Stimulated activated memory B cell treated with anti-CD40 and anti-IgM and Interleukin-4, amounts not matched to agents 10 μg/mL and 1 μg/mL and 100 μg/mL, for 72 hours (primary cell): Measurements from ENCODE around the gene REXO4.

Experiments
- ATAC-seq: fragments of 150-1000 bp; cut with Tn5 transposase; 2 replicates; pipeline ENCODE4 v1.10.0; 2021
- H3K27ac Mint-ChIP-seq: one replicate; pipeline ENCODE4 v1.8.0; 2022; ENCODE audit warnings: mild to moderate bottlenecking, mixed read lengths
- H3K27me3 Mint-ChIP-seq: one replicate; pipeline ENCODE4 v1.8.0; 2022; ENCODE audit warnings: mixed read lengths
- H3K36me3 Mint-ChIP-seq: one replicate; pipeline ENCODE4 v1.8.0; 2022; ENCODE audit warnings: mixed read lengths
- H3K4me1 Mint-ChIP-seq: one replicate; pipeline ENCODE4 v1.8.0; 2022; ENCODE audit warnings: mixed read lengths
- H3K4me3 Mint-ChIP-seq: one replicate; pipeline ENCODE4 v1.8.0; 2022; ENCODE audit warnings: mild to moderate bottlenecking, moderate library complexity, mixed read lengths
- H3K9me3 Mint-ChIP-seq: one replicate; pipeline ENCODE4 v1.8.0; 2022; ENCODE audit warnings: mixed read lengths

The REXO4 gene

DNA sequence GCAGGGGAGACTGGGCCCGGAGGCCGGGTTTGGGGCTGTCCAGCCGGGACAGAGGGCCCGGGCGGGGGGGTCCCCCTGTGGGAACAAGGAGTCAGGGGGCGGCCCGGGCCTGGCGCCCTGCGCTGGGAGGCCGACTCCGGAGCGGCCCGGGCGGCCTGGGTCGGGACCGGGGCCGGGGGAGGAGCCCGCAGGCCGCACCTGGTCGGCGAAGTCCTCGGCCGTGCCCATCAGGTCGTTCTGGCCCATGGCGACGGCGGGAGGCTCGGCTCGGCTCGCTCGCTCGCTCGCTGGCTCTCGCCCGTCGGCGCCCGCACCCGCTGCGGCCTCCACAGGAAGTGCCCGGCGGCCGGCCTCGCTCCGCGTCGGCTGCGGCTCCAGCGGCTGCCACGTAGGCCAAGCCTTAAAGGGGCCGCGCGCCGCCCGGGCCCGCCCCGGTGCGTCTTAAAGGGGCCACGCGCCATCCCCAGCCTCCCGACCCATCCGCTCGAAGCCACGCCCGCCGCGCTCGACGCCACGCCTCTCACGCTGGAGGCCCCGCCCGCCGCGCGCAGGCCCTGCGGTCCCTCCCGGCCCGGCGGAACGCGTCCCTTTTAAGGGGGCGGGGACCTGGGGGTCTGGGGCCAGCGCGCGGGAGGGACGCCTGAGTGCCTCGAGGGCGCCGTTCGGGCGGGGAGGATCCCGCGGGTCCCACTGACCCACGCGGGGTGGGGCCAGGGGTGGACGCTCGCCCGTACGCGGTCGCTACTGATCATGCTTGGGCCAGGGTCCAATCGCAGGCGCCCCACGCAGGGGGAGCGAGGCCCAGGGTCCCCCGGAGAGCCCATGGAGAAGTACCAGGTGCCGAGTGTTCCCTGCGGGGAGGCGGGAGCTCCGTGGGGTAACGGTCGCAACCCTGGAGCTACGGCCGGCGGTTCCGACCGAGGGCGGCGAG lies 41.8 kb downstream of the REXO4 start, which contains the start of the genes STKLD1 and SURF4:
STKLD1 (plus strand) TSS at position 643 of the 931 bp plus-strand sequence; CDS start at position 751, 108 bp downstream.
SURF4 (minus strand) TSS at position 337 of the 931 bp plus-strand sequence; CDS start at position 246, 91 bp downstream.
- ATAC-seq: peak; percentile 98
- peak within 1 kb of the TSS; percentile 87 for H3K4me3 Mint-ChIP-seq
- H3K27ac Mint-ChIP-seq: peak within 1 kb of the TSS; percentile 82
- peaks cover 41% of the 10 kb centered on the region for H3K4me1 Mint-ChIP-seq
- peaks cover under 1% of the 10 kb centered on the region for H3K36me3 Mint-ChIP-seq
- no peaks in the 10 kb centered on the region for H3K9me3 Mint-ChIP-seq
- no peaks in the 10 kb centered on the region for H3K27me3 Mint-ChIP-seq

DNA sequence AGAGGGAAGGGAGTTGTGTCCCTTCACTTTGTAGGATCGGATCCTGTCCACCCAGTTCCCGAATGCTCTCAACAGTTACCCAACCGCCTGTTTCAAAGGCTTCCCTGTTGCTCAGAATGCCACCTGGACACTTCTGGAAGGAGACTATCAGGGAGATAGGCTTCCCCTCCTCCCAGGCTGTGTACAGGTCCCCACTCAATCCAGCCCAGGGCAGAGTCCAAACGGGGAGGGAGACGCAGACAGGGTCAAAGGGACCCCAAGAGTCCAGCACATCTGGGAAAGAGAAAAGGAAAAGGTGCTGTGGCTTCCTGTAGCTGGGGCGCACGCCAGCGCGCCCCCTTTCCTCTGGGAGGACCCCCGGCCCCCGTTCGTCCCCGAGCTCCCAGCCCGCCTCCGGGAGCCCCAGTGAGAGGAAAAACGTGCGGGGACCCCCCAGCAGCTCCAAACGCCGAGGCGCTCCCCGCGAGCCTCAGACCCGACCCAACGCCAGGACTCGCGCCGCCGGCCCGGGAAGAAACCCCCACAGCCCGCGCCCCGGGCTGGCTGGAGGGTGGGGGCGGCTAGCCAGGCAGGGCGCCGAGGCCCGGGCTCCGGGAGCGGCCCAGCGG lies 42.6 kb downstream of the REXO4 start:
- Mint-ChIP-seq H3K36me3 (peaks cover 8% of the 10 kb centered on the region), H3K27me3 (no peaks in the 10 kb centered on the region), H3K27ac (peak overlapping the region; percentile 82), H3K4me3 (peak overlapping the region; percentile 87), H3K9me3 (no peaks in the 10 kb centered on the region), H3K4me1 (peaks cover 49% of the 10 kb centered on the region)
- peak; percentile 1 for ATAC-seq

DNA sequence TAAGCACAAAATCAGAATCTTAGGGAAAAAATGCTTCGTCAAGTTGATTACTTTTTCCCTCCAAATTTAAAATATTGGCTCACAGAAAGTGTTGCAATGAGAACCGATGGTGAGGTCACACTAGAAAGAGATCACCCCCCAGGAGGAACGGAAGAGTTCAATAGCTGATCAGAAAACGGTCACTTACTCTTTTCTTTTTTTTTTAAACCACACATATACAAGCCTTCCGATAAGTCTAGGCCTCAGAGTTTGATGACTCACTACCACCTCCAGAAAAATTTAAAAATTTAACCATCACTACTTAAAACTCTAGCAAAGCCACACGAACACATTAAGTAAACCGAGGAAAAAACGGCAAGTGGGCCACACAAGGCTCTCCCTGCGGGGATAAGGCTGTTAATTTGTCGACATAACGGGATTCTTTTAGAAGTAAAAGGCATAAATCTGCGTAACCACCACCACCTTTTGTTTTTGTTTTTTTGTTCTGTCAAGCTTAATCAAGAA lies 43.1 kb downstream of the REXO4 start:
- H3K27ac Mint-ChIP-seq: peak overlapping the region; percentile 82
- H3K9me3 Mint-ChIP-seq: no peaks in the 10 kb centered on the region
- no peak for ATAC-seq
- peak overlapping the region; percentile 87 for H3K4me3 Mint-ChIP-seq
- no peaks in the 10 kb centered on the region for H3K27me3 Mint-ChIP-seq
- H3K4me1 Mint-ChIP-seq: peaks cover 54% of the 10 kb centered on the region
- H3K36me3 Mint-ChIP-seq: peaks cover 13% of the 10 kb centered on the region

DNA sequence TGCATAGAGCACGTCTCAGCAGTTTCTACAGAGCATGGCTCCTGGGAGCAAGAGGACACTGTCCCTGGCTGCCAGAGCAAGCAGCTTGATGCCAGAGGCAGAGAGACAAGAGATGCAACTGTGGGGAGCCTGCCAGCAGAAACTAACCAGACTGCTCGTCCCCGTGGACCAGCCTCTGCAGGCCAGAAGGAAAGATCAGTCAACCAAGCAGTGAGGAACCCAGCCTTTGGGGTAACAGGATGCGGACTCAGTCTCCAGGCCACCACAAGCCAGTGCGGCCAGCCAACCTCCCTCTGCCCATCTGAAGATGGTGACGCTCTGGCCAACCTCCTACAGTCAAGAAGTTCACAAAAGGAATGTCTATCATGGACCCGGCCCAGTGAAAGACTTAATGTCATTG lies 45.7 kb downstream of the REXO4 start:
- H3K27me3 Mint-ChIP-seq: no peaks in the 10 kb centered on the region
- H3K9me3 Mint-ChIP-seq: no peaks in the 10 kb centered on the region
- no peak overlapping the region for H3K4me3 Mint-ChIP-seq
- H3K36me3 Mint-ChIP-seq: peaks cover 26% of the 10 kb centered on the region
- no peak for ATAC-seq
- peaks cover 70% of the 10 kb centered on the region for H3K4me1 Mint-ChIP-seq
- H3K27ac Mint-ChIP-seq: peak overlapping the region; percentile 59

DNA sequence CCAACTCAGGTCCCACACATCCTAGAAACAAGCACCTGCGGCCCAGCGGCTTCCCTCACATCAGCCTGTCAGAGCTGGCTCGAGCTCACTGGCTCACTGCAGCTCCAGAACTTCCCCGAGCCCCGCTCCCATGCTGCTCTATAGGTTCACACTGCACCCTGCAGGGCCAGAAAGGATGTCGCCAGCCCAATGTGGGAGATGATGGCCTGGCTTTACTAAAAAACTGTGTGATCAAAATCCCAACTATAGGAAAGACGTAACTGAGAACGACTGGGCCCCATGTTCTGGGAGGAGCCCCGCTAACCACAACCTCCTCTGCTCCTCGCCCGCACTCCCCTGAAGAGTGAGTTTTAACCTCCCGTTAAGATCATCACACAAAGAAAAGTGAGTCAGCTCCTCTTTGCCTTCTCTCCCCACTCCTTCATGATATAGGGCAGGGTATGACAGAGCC lies 46.5 kb downstream of the REXO4 start:
- H3K4me1 Mint-ChIP-seq: peaks cover 70% of the 10 kb centered on the region

DNA sequence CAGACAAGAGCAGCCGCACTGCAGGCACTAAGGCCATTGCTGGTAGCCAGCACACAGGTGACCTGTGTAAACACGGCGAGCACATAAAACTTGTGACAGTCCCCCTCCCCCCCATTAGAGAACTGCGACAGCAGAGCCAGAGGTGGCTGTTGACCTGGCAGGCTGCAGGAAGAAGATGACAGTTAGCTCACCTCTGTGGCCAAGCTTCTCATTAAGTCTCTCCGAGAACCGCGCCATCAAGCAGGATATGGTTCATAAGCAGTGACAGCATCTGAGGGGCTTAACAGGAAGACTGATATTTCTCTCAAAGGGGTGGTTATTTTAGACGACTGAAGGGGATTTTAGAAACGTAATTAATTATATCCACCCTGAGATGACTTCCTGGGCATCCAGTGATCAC lies 47.1 kb downstream of the REXO4 start:
- Mint-ChIP-seq H3K4me1 (peaks cover 70% of the 10 kb centered on the region), H3K9me3 (no peaks in the 10 kb centered on the region), H3K4me3 (peak overlapping the region; percentile 42), H3K36me3 (peaks cover 34% of the 10 kb centered on the region), H3K27me3 (no peaks in the 10 kb centered on the region), H3K27ac (peak overlapping the region; percentile 59)
- ATAC-seq: no peak

More for the DNA sequence above, 46.5 kb downstream of the REXO4 start:
- Mint-ChIP-seq H3K27ac (peak overlapping the region; percentile 59), H3K27me3 (no peaks in the 10 kb centered on the region), H3K9me3 (no peaks in the 10 kb centered on the region), H3K36me3 (peaks cover 28% of the 10 kb centered on the region), H3K4me3 (peak overlapping the region; percentile 42)
- no peak for ATAC-seq

DNA sequence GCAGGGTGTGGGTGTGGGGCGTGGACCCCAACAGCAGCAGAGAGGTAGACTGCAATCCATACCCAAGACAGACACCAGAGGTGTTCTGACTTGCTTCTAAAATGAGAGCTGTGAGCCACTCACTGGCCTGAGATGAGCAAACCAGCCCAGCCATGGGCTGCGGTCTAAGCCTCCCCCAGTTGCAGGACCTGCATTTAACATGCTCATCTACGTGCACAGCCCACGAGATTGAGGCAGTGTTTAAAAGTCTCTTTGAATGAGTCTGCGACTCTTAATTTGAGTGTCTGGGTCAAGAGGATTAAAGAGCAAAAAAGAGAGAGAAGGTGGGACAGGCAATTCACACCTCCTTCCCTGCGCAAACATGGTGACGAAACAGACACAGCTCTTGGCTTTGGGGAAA lies 47.9 kb downstream of the REXO4 start:
- H3K36me3 Mint-ChIP-seq: peaks cover 42% of the 10 kb centered on the region
- no peak for ATAC-seq
- peak overlapping the region; percentile 59 for H3K27ac Mint-ChIP-seq

DNA sequence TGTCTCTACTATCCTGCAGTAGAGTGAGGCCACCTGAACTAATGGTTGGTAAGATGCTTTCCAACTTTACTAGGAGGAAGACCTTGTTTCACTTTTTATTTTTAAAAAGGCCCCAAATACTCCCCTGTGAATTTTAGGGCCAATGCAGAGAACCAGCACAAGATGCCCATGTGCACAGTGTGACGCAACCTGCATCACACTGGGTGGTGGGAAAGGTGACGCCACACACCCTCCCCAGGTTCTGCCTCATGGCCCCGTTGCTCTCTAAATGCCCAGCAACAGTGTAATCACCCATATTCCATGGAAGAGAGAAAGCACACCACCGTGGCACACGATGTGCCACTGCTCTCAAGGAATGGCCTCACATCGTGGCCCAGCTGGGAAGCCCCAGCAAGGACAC lies 48.4 kb downstream of the REXO4 start:
- peaks cover 61% of the 10 kb centered on the region for H3K4me1 Mint-ChIP-seq
- H3K27me3 Mint-ChIP-seq: no peaks in the 10 kb centered on the region
- H3K27ac Mint-ChIP-seq: peak overlapping the region; percentile 59
- H3K9me3 Mint-ChIP-seq: no peaks in the 10 kb centered on the region
- H3K4me3 Mint-ChIP-seq: no peak overlapping the region
- no peak for ATAC-seq
- peaks cover 43% of the 10 kb centered on the region for H3K36me3 Mint-ChIP-seq

More for the DNA sequence above, 47.9 kb downstream of the REXO4 start:
- Mint-ChIP-seq H3K4me1 (peaks cover 66% of the 10 kb centered on the region), H3K4me3 (no peak overlapping the region), H3K9me3 (no peaks in the 10 kb centered on the region), H3K27me3 (no peaks in the 10 kb centered on the region)

DNA sequence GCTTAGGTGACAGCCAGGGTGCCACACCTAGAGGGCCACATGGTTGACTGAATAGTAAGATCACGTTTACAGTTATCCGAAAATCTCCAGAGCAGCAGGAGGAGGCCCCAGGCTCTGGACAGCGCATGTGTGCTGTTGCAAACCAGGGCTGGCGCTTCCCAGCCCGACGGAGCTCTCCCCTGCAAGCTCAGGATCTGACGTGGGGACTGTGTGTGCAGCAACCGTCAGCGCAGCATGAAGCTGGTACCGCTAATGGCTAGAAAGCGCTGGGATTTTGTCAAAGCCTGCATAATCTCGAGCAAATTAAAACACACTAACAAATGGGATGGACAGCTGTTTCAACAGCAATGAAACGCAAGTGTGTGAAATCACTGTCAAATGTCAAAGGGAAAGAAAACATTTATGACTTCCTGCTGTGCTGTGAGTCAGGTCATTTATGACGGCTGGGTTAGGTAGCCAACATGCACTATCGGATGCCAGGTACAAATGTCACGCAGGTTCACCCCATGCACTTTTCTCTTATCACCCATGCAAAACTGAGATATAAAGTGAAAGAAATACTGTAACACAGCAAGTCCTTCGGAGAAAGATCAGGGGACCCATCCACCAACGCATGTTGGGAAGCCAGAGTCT lies 49.4 kb downstream of the REXO4 start:
- peaks cover 53% of the 10 kb centered on the region for H3K4me1 Mint-ChIP-seq
- ATAC-seq: no peak
- H3K9me3 Mint-ChIP-seq: no peaks in the 10 kb centered on the region
- peaks cover 54% of the 10 kb centered on the region for H3K36me3 Mint-ChIP-seq
- H3K27me3 Mint-ChIP-seq: no peaks in the 10 kb centered on the region
- H3K27ac Mint-ChIP-seq: peak overlapping the region; percentile 59
- no peak overlapping the region for H3K4me3 Mint-ChIP-seq

DNA sequence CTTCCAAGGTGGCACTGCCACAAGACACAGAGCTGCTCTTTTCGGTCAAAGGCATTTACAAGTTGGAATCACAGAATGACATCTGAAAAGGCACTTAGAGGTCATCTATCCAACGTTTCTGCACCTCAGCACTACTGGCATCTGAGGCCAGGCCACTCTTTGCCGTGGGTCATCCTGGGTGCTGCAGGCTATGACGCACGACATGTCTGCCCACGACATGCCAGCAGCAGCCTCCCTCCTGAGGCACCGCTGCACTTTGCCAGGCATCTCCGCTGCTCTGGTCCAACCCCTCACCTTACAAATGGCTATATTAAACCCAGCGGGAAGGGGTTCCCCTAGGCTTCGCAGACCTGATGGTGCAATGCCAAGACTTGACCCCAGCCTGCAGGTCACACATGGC lies 50.0 kb downstream of the REXO4 start:
- no peak for ATAC-seq

DNA sequence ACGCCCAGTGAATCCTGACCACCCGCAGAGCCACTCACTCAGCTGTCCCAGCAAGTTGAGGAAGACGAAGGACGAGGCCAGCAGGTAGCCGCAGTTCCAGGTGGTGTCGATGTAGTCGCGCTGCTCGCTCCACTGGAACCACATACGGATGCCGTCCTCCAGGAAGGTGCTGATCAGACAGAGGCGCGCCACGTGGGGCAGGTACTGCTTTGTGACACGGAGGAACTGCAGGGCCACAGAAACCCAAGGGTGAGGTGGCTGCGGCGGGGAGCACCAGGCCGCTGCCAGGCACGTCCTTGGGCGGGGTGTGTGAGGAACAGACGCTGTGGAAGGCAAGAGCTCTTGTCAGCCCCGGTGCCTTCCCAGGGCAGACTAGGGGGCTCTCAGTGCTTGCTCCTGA lies 50.6 kb downstream of the REXO4 start:
- Mint-ChIP-seq H3K4me3 (no peak overlapping the region), H3K27ac (no peak overlapping the region), H3K9me3 (no peaks in the 10 kb centered on the region), H3K36me3 (peaks cover 64% of the 10 kb centered on the region), H3K27me3 (no peaks in the 10 kb centered on the region), H3K4me1 (peaks cover 42% of the 10 kb centered on the region)
- ATAC-seq: no peak

More for the DNA sequence above, 50.0 kb downstream of the REXO4 start:
- H3K4me1 Mint-ChIP-seq: peaks cover 47% of the 10 kb centered on the region
- H3K27me3 Mint-ChIP-seq: no peaks in the 10 kb centered on the region
- no peak overlapping the region for H3K27ac Mint-ChIP-seq
- H3K4me3 Mint-ChIP-seq: no peak overlapping the region
- no peaks in the 10 kb centered on the region for H3K9me3 Mint-ChIP-seq
- peaks cover 60% of the 10 kb centered on the region for H3K36me3 Mint-ChIP-seq

DNA sequence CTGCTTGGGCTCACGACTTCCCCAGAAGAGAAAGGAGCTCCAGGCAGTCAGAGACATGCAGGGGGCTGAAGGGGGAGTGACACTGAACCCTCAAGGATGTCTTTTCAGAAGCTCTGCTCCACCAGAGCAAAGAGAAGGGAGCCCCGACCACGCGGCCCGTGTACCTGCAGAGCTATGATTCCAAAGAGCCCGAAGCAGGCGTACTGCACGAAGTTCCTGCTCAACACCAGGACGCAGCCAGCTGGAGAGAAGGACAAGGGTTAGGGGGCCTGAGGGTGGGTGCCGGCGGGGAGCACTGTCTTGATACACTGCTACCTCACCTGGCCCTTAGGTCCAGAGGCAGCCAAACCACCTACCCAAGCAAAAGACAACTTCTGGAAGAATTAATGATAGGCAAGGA lies 51.4 kb downstream of the REXO4 start:
- H3K36me3 Mint-ChIP-seq: peaks cover 72% of the 10 kb centered on the region
- H3K4me3 Mint-ChIP-seq: no peak overlapping the region
- H3K27me3 Mint-ChIP-seq: no peaks in the 10 kb centered on the region
- peaks cover 34% of the 10 kb centered on the region for H3K4me1 Mint-ChIP-seq
- no peak for ATAC-seq
- no peak overlapping the region for H3K27ac Mint-ChIP-seq
- no peaks in the 10 kb centered on the region for H3K9me3 Mint-ChIP-seq

DNA sequence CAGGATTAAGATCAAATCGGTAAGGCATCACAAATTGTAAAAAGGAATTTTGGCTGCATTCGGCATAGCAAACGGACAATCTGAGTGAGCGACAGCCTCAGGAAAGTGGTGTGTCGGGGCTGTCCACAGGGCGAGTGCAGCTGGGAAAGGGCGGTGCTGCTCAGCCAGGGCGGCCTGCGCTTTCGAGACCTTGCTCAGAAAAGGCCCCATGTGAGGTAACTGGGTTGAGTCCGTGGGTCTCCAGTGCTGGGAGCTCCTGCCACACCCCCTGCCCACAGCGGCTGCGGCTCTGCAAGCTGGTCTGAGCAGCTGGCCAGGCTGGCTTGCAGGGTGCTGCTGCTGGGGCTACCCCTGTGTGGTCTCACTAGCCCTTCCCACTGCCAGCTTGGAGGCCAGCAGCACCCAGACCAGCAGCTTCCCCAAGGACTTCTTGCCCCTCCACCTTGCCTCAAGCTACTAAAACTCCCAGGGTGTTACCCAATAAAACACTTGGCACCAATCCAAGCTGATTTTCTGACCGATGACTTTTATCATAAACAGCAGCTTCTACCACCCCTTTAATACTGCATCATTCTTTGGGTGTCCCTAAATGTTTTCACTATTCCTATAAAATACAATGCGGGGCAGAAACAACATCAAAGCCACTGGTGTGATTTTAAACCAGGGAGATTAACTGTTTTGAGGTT lies 55.3 kb downstream of the REXO4 start:
- H3K27ac Mint-ChIP-seq: no peak overlapping the region
- H3K27me3 Mint-ChIP-seq: no peaks in the 10 kb centered on the region
- no peak overlapping the region for H3K4me3 Mint-ChIP-seq
- ATAC-seq: no peak
- H3K9me3 Mint-ChIP-seq: no peaks in the 10 kb centered on the region
- H3K4me1 Mint-ChIP-seq: peaks cover 26% of the 10 kb centered on the region
- H3K36me3 Mint-ChIP-seq: peaks cover 76% of the 10 kb centered on the region

DNA sequence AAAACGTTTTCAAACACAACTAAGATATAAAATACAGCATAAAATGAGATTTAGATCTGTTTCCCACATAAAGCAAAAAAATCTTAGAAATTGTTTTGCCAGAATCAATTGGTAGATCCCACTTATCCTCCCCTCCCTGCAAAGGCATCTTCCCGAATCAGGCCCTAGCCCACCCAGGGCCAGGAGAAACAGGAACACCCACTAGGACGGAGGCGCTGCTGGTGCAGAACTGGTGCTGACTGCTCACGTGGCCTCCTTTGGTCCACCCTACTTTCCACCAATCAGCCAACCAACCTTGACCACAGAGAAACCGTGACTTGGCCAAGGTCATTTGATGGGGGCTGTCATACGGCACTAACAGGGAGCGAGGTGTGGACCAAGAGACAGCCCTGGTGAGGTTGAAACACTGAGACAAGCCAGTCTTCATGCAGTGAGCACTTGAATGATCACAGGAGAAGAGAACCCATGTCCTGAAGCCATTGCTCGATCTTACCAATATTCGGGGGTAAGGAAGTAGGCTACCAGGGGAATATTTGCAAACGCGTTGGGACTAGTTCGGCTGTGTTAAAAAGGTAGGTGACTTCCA lies 56.2 kb downstream of the REXO4 start:
- H3K27ac Mint-ChIP-seq: no peak overlapping the region
- H3K4me3 Mint-ChIP-seq: no peak overlapping the region
- no peaks in the 10 kb centered on the region for H3K27me3 Mint-ChIP-seq
- H3K9me3 Mint-ChIP-seq: no peaks in the 10 kb centered on the region
- H3K4me1 Mint-ChIP-seq: peaks cover 34% of the 10 kb centered on the region
- H3K36me3 Mint-ChIP-seq: peaks cover 76% of the 10 kb centered on the region
- no peak for ATAC-seq
